Heart left ventricle (tissue), 16 donors: ENCODE results near the gene PEAR1. TPM values are rescaled to one million over a fixed set of nuclear protein-coding genes. Genes with fewer than 3 reads are reported as not detected.
A peak's percentile ranks its signal among the peaks of the same experiment; 100 is the strongest.

ENCODE experiments used
- ATAC-seq, 4 donors: fragments of 200-7000 bp; cut with Tn5 transposase; one replicate each; pipeline ENCODE4 v1.9.1; 2020 to 2022; ENCODE audit warnings: moderate library complexity in 4 of 4, mild to moderate bottlenecking in 3 of 4, moderate number of reproducible peaks in 1 of 4
- DNase-seq, 5 donors: peaks; one replicate each; pipeline ENCODE4 v3.0.0-alpha.2; 2020
- H3K27ac ChIP-seq, 12 donors: fragments of 200-600 bp; sonication (generic) in 4 of 12; one replicate each; pipeline versions ENCODE4 v1.5.0 to v1.8.0; 2016 to 2022; ENCODE audit warnings: mild to moderate bottlenecking in 2 of 12
- H3K27me3 ChIP-seq, 9 donors: fragments of 200-600 bp; sonication (generic) in 2 of 9; one replicate each; pipeline versions ENCODE4 v1.5.1 to v1.8.0; 2016 to 2022; ENCODE audit warnings: mild to moderate bottlenecking in 3 of 9
- H3K36me3 ChIP-seq, 9 donors: fragments of 200-600 bp; sonication (generic) in 2 of 9; one replicate each; pipeline versions ENCODE4 v1.5.0 to v1.8.0; 2018 to 2022; ENCODE audit warnings: mild to moderate bottlenecking in 2 of 9
- H3K4me1 ChIP-seq, 12 donors: fragments of 200-600 bp; sonication (generic) in 4 of 12; one replicate each; pipeline versions ENCODE4 v1.5.0 to v1.8.0; 2016 to 2022; ENCODE audit warnings: mild to moderate bottlenecking in 3 of 12
- H3K4me3 ChIP-seq, 12 donors: fragments of 200-600 bp; sonication (generic) in 4 of 12; one replicate each; pipeline versions ENCODE4 v1.5.0 to v1.8.0; 2017 to 2022; ENCODE audit warnings: mild to moderate bottlenecking in 9 of 12, moderate library complexity in 4 of 12
- H3K9me3 ChIP-seq, 12 donors: fragments of 200-600 bp; sonication (generic) in 4 of 12; one replicate each; pipeline versions ENCODE4 v1.5.0 to v1.8.0; 2016 to 2022; ENCODE audit warnings: mild to moderate bottlenecking in 1 of 12
- POLR2A ChIP-seq, 2 donors: fragments of 450-650 bp; IDR thresholded peaks; one replicate each; pipeline ENCODE4 v1.6.1; 2017; ENCODE audit warnings: antibody characterized with exemption in 2 of 2, mild to moderate bottlenecking in 2 of 2, moderate library complexity in 2 of 2
- WGBS, 4 donors: extraction: QIAGEN DNeasy Blood & Tissue Kit in 2 of 4; methylation state at CpG; one replicate each; pipeline versions ENCODE4 v1.1.5 to v1.1.7; 2013 to 2018; 5-methylcytosine and 5-hydroxymethylcytosine counted together
- intact Hi-C, 10 donors: fragments of 100-400 bp; cut with DNase I; formaldehyde crosslinking; loops; one replicate each; pipeline versions ENCODE4 v1.11.1 to v1.14.2; 2022
- microRNA counts, 2 donors: library from miRNA; unstranded; fragments of <30 nt; microRNA quantifications; one replicate each; lab custom pipeline; 2016
- microRNA-seq, 4 donors: library from miRNA; unstranded; fragments of <30 nt; microRNA quantifications; one replicate each; pipeline versions ENCODE4 to v1.2.0, GENCODE V29; 2017 to 2020
- polyA plus RNA-seq, 2 donors: library from polyadenylated mRNA; stranded (reverse); fragments of 200-250 nt; gene quantifications; one replicate each; pipeline ENCODE4 v1.2.3, GENCODE V29; 2013
- total RNA-seq, 9 donors: library from RNA; depleted of rRNA in 2 of 9; stranded (reverse); fragments of >200 nt in 2 of 9; fragmentation: NEBNext Ultra II Directional in 3 of 9; extraction: Animal tissue kit (Norgen Biotek cat#: 25700) in 3 of 9; gene quantifications; one replicate each; pipeline versions ENCODE4 v1.1.0 to v1.2.4, GENCODE V29; 2016 to 2023
- TF ChIP-seq, protein P1 (sequence below), 12 donors: fragments of 200-600 bp; sonication (generic) in 4 of 12; IDR thresholded peaks; one replicate each; pipeline versions ENCODE4 v1.5.0 to v1.8.0; 2018 to 2022; ENCODE audit warnings: antibody characterized with exemption in 12 of 12, mild to moderate bottlenecking in 5 of 12
- donor health status: ischemic (EF 13 %, LVEDD 7.1; RV severe dilation, severe dysfunction).
- donor health status: healthy with polysubstance abuse.
- donor health status: DM: no; HTN: yes; CAD: no.
- donor health status: DM: no; HTN: no; CAD: no.
- donor health status: ischemic (EF 25% LVEDD 6.9; RV normal size, moderate dysfunction).
- donor health status: ischemic (EF 25% LVEDD 5.7; RV mildly dilated, moderate dysfunction).
- donor health status: healthy.
- donor health status: DM: yes; HTN: yes; CAD: no.
- donor health status: ischemic (EF 35%, LVEDD 5.7; RV mildly dilated, moderate dysfunction).
- donor health status: nonischemic (EF 11% LVEDD 7.7; RV severe dilation, severe dysfunction).
- donor health status: DM: yes; HTN: yes; CAD: no.
- donor health status: PGD.
- donor health status: ischemic (EF 29% LVEDD 5.4; RV normal size, mild dysfunction).
- donor health status: nonischemic (EF 23%, LVEDD 6.1; RV moderate dilation, normal function).

The PEAR1 gene
- total and polyA plus RNA-seq, 11 donors: 4.1 to 14.7 (median 7.1) TPM

DNA sequence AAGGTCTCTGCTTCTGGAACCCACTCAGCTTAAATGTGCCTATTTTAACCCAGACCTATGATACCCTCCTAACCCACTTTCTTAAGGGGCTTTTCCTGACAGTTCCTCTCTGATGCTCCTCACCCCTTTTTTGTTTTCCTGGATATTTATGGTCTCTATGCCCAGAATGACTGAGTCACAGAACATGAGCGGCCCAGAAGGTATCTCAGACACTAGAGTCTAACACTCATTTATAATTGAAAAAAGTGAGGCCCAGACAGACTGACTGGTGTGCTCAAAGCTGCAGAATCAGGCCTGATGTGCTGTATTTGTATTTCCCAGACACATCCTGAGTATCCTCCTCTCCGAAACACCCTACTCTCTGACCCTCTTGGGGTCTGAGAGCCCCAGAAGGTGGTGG is 70.9 kb downstream of the PEAR1 start:
- WGBS, 4 donors: 95 to 98% (median 98%) methylated on average over 2 of the region's 2 CpGs
- no peak for DNase-seq
- H3K9me3 ChIP-seq: no peaks in the 10 kb centered on the region
- H3K4me3 ChIP-seq: no peak overlapping the region
- H3K27ac ChIP-seq: peak overlapping the region in 1 of 12 donors; percentile 77
- ATAC-seq: no peak
- H3K27me3 ChIP-seq: no peaks in the 10 kb centered on the region
- intact Hi-C loops: loop anchor here in 2 of 10 donors (10.0 kb wide), 1 partner anchor 110 kb away; no protein-coding TSS in a partner anchor
- H3K36me3 ChIP-seq: peaks cover 0 to 98% (median 83%) of the 10 kb centered on the region in 9 donors
- peaks cover 0 to 14% (median 0%) of the 10 kb centered on the region in 12 donors for H3K4me1 ChIP-seq
- no peak for TF ChIP-seq POLR2A (IDR thresholded peaks at IDR 0.05)
- TF ChIP-seq, protein P1, sequence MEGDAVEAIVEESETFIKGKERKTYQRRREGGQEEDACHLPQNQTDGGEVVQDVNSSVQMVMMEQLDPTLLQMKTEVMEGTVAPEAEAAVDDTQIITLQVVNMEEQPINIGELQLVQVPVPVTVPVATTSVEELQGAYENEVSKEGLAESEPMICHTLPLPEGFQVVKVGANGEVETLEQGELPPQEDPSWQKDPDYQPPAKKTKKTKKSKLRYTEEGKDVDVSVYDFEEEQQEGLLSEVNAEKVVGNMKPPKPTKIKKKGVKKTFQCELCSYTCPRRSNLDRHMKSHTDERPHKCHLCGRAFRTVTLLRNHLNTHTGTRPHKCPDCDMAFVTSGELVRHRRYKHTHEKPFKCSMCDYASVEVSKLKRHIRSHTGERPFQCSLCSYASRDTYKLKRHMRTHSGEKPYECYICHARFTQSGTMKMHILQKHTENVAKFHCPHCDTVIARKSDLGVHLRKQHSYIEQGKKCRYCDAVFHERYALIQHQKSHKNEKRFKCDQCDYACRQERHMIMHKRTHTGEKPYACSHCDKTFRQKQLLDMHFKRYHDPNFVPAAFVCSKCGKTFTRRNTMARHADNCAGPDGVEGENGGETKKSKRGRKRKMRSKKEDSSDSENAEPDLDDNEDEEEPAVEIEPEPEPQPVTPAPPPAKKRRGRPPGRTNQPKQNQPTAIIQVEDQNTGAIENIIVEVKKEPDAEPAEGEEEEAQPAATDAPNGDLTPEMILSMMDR (IDR thresholded peaks at IDR 0.05): no peak

MicroRNAs within 50 kb of the gene (microRNA counts, 767-probe panel; counts per million panel counts)
- microRNA hsa-miR-765 (lab: Ali Mortazavi, UCI): 0 to 71.6 counts per million in 2 donors

Small RNAs within 50 kb of the gene (microRNA-seq; reads per million reads assigned to microRNA genes)
- 0.77 to 2.7 (median 2.2) reads per million in 4 donors for gene MIR765

Other genes with a start within 250 kb of the PEAR1 start
- gene NES, start 216.3 kb upstream of the PEAR1 start, total RNA-seq: 100 to 1,000 TPM in 7 of 9 donors, 10 to 100 TPM in 2; 75.3 to 499 (median 158) TPM
- 100 to 1,000 TPM in 1 of 2 donors, 10 to 100 TPM in 1; 59.7 to 160 TPM for gene NES, start 216.3 kb upstream of the PEAR1 start, polyA plus RNA-seq
- 10 to 100 TPM in 1 of 9 donors, 1 to 10 TPM in 4, under 1 TPM in 1, not detected in 3; 0.80 to 11.4 (median 1.7) TPM for gene CRABP2, start 188.1 kb upstream of the PEAR1 start, total RNA-seq
- gene CRABP2, start 188.1 kb upstream of the PEAR1 start, polyA plus RNA-seq: 1 to 10 TPM in 1 of 2 donors, under 1 TPM in 1; 0.46 to 1.5 TPM
- 10 to 100 TPM in 8 of 9 donors, 1 to 10 TPM in 1; 8.9 to 18.9 (median 15.0) TPM for gene METTL25B, start 165.2 kb upstream of the PEAR1 start, total RNA-seq
- 10 to 100 TPM; 15.6 to 24.3 TPM for gene METTL25B, start 165.2 kb upstream of the PEAR1 start, polyA plus RNA-seq
- 10 to 100 TPM in 8 of 9 donors, 1 to 10 TPM in 1; 8.4 to 17.9 (median 12.8) TPM for gene ISG20L2, start 165.0 kb upstream of the PEAR1 start, total RNA-seq
- 10 to 100 TPM in 1 of 2 donors, 1 to 10 TPM in 1; 5.1 to 17.6 TPM for gene ISG20L2, start 165.0 kb upstream of the PEAR1 start, polyA plus RNA-seq
- 100 to 1,000 TPM in 1 of 9 donors, 10 to 100 TPM in 8; 74.8 to 117 (median 79.6) TPM for gene MRPL24, start 152.6 kb upstream of the PEAR1 start, total RNA-seq
- 100 to 1,000 TPM; 135 to 230 TPM for gene MRPL24, start 152.6 kb upstream of the PEAR1 start, polyA plus RNA-seq
- gene HDGF, start 142.0 kb upstream of the PEAR1 start, total RNA-seq: 100 to 1,000 TPM; 137 to 224 (median 147) TPM
- gene HDGF, start 142.0 kb upstream of the PEAR1 start, polyA plus RNA-seq: 100 to 1,000 TPM in 1 of 2 donors, 10 to 100 TPM in 1; 87.7 to 240 TPM
- 10 to 100 TPM; 34.6 to 55.5 (median 39.0) TPM for gene PRCC, start 126.2 kb upstream of the PEAR1 start, total RNA-seq
- gene PRCC, start 126.2 kb upstream of the PEAR1 start, polyA plus RNA-seq: 10 to 100 TPM; 39.0 to 49.9 TPM
- 1 to 10 TPM in 6 of 9 donors, under 1 TPM in 3; 0.52 to 8.2 (median 1.9) TPM for gene SH2D2A, start 76.9 kb upstream of the PEAR1 start, total RNA-seq
- gene SH2D2A, start 76.9 kb upstream of the PEAR1 start, polyA plus RNA-seq: 1 to 10 TPM in 1 of 2 donors, under 1 TPM in 1; 0.95 to 1.1 TPM
- gene INSRR, start 34.6 kb upstream of the PEAR1 start, total RNA-seq: under 1 TPM in 7 of 9 donors, not detected in 2; 0.07 to 0.35 (median 0.11) TPM
- under 1 TPM in 1 of 2 donors, not detected in 1; 0.42 TPM for gene INSRR, start 34.6 kb upstream of the PEAR1 start, polyA plus RNA-seq
- 1 to 10 TPM in 5 of 9 donors, under 1 TPM in 4; 0.22 to 1.6 (median 1.1) TPM for gene NTRK1, start 32.9 kb upstream of the PEAR1 start, total RNA-seq
- gene NTRK1, start 32.9 kb upstream of the PEAR1 start, polyA plus RNA-seq: 1 to 10 TPM in 1 of 2 donors, under 1 TPM in 1; 0.30 to 1.4 TPM
- under 1 TPM in 1 of 9 donors, not detected in 8; 0.27 TPM for gene LRRC71, start 26.9 kb downstream of the PEAR1 start, total RNA-seq
- gene LRRC71, start 26.9 kb downstream of the PEAR1 start, polyA plus RNA-seq: under 1 TPM; 0.06 to 0.42 TPM
- gene ARHGEF11, start 152.0 kb downstream of the PEAR1 start, total RNA-seq: 10 to 100 TPM; 22.0 to 44.1 (median 32.4) TPM
- gene ARHGEF11, start 152.0 kb downstream of the PEAR1 start, polyA plus RNA-seq: 10 to 100 TPM; 12.2 to 22.0 TPM
- gene ETV3L, start 206.1 kb downstream of the PEAR1 start, total RNA-seq: not detected
- not detected for gene ETV3L, start 206.1 kb downstream of the PEAR1 start, polyA plus RNA-seq
- 10 to 100 TPM in 8 of 9 donors, 1 to 10 TPM in 1; 9.4 to 24.3 (median 16.5) TPM for gene ETV3, start 244.7 kb downstream of the PEAR1 start, total RNA-seq
- 1 to 10 TPM; 4.5 to 9.9 TPM for gene ETV3, start 244.7 kb downstream of the PEAR1 start, polyA plus RNA-seq